ENCODE measurements around the gene MDH1. TPM values are rescaled to one million over a fixed set of nuclear protein-coding genes. Genes with fewer than 3 reads are reported as not detected.
"Not testable (repeated sequence)": the region's sequence is repeated elsewhere in the genome, so short reads cannot be mapped to it uniquely, and the experiment has no call there.

MDH1 gene
- total RNA-seq, result 186 and 197 TPM in 2 replicates

DNA sequence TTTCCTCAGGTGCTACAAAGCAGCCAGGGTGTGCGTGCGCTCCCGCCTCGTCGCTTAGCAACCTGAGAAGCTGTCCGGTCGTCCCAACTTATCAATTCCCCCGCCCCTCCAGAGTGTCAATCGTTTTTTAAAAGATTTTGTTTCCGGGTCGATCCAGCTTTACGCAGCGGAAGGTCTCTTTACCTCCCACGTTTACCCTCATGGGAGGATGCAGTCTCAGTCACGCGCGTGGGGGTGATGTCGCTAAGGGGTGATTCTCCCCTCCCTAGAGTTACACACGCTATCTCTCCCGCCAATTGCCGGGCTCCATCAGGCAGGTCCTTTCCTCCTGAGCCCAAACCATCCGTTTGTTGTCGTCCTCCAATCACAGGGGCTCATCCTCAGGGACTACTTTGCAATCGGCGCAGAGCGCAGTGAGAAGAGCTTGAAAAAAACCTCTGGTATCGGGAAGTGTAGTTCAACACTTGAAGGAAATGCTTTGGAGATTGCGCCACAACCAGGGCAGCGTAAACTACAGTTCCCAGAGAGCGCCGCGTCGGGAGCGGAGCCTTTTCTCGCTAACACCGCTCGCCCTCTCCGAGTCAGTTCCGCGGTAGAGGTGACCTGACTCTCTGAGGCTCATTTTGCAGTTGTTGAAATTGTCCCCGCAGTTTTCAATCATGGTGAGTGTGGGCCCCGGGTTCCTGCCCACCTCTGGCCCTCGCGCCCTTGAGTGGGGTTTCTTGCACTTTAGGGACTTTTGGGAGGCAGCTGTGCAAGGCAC lies at the start of gene MDH1, which contains the start of gene WDPCP:
Gene MDH1 (plus strand): TSS at position 579 of the 763 bp plus-strand sequence. CDS start 81 bp downstream, at position 660.
Gene WDPCP (minus strand): TSS at position 93 of the 763 bp plus-strand sequence. CDS start 206 bp downstream, outside the sequence.
- H3K4me1 Mint-ChIP-seq (ENCODE audit: low read depth), result peaks cover 38% of the 10 kb centered on the region
- H3K27ac Mint-ChIP-seq, result peak within 1 kb of the TSS; percentile 90
- no peaks in the 10 kb centered on the region for H3K27me3 Mint-ChIP-seq (ENCODE audit: insufficient read depth)
- H3K36me3 Mint-ChIP-seq (ENCODE audit: low read depth), result peaks cover 8% of the 10 kb centered on the region
- no peaks in the 10 kb centered on the region for H3K9me3 Mint-ChIP-seq
- peak; percentile 90 for DNase-seq (ENCODE audit: low spot score)
- peak within 1 kb of the TSS; percentile 97 for H3K4me3 Mint-ChIP-seq
- intact Hi-C loops (cut with micrococcal nuclease), result loop anchor here (1.0 to 10.0 kb wide), 17 partner anchors 253 to 1896 kb away; partner anchors contain the start of genes ACTR2, AFTPH, CCT4 and CEP68

DNA sequence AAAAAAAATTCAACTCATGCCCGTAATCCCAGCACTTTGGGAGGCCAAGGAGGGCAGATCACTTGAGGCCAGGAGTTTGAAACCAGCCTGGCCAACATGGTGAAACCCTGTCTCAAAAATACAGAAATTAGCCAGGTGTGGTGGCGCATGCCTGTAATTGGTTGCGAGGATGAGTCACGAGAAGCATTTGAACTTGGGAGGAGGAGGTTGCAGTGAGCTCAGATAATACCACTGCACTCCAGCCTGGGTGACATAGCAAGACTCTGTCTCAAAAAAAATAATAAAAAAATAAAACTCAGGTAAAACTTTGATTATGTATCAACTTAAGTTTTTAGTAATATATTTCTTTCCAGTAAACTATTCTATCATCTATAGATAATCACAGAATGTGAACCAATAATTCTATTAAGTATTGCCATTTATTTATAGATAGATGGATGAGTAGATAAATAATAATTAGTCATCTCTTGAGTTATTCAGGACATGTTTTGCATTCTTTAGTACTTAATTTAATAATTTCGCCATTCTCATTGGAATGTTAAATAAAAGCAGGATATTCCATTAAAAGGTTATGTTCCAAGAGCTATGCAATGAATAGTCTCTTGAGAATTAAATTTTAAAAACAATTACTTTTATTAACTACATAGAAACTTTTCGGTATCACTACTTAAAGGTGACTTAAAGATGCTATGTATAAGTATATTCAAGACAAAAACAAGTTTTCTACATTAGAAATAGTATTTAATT lies 49.2 kb upstream of the MDH1 start:
- DNase-seq (ENCODE audit: low spot score), result no peak
- Mint-ChIP-seq H3K4me1 (ENCODE audit: low read depth) (no peaks in the 10 kb centered on the region), H3K4me3 (no peak overlapping the region), H3K27ac (no peak overlapping the region), H3K36me3 (ENCODE audit: low read depth) (no peaks in the 10 kb centered on the region), H3K9me3 (no peaks in the 10 kb centered on the region), H3K27me3 (ENCODE audit: insufficient read depth) (no peaks in the 10 kb centered on the region)
- intact Hi-C loops (cut with micrococcal nuclease), result loop anchor here (5.0 kb wide), 1 partner anchor 1082 kb away; no protein-coding TSS in a partner anchor

DNA sequence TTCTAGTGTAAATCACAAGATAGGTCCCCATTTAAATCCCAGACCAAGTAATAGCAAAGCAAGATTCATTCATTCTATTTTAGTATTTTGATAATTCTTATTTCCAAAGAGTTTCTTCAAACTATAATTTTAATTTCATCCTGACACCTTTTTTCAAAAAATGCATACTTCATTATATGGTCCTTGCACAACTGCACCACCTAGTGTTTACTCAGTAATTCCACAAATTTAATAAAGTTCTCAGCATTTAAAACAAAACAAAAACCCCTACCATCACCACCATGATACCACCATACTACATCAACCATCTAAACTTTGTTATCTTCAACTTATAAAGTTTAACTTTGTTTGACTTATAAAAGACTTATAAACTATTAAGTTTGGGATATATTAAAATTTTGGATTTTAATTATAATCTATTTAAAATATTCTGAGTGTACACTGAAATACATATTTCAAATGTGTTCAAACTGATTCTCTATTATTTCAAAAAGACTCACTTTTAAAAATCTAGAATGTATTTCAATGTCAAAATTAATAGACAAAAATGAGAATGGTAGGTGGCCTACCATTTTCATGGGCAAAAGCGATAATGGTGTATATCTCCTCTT lies 44.6 kb upstream of the MDH1 start:
- Mint-ChIP-seq H3K27me3 (ENCODE audit: insufficient read depth) (no peaks in the 10 kb centered on the region), H3K36me3 (ENCODE audit: low read depth) (no peaks in the 10 kb centered on the region), H3K27ac (no peak overlapping the region), H3K9me3 (no peaks in the 10 kb centered on the region), H3K4me3 (no peak overlapping the region), H3K4me1 (ENCODE audit: low read depth) (no peaks in the 10 kb centered on the region)
- intact Hi-C loops (cut with micrococcal nuclease), result loop anchor here (5.0 kb wide), 1 partner anchor 1087 kb away; no protein-coding TSS in a partner anchor
- DNase-seq (ENCODE audit: low spot score), result no peak

DNA sequence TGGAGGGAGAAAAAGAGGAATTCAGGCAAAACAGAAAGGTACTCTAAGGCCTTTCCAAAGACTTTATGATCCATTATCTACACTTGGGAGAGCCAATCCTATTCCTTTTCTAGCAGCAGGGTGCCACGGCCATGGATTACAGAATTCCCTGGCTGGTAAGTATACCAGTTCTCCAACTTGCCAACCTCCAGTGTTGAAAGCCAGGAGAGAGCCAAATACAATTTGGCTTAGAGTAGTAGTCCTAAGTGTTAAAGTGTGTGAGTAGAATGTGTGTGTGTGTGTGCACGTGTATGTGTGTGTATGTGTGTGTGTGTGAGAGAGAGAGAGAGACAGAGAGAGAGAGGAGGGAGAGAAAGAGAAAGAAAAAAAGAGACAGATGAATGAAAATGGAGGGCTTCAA lies 43.7 kb upstream of the MDH1 start:
- peaks cover 2% of the 10 kb centered on the region for H3K36me3 Mint-ChIP-seq (ENCODE audit: low read depth)
- no peak overlapping the region for H3K4me3 Mint-ChIP-seq
- no peaks in the 10 kb centered on the region for H3K27me3 Mint-ChIP-seq (ENCODE audit: insufficient read depth)
- no peaks in the 10 kb centered on the region for H3K9me3 Mint-ChIP-seq
- no peak for DNase-seq (ENCODE audit: low spot score)
- no peaks in the 10 kb centered on the region for H3K4me1 Mint-ChIP-seq (ENCODE audit: low read depth)
- intact Hi-C loops (cut with micrococcal nuclease), result no loop called here
- no peak overlapping the region for H3K27ac Mint-ChIP-seq

DNA sequence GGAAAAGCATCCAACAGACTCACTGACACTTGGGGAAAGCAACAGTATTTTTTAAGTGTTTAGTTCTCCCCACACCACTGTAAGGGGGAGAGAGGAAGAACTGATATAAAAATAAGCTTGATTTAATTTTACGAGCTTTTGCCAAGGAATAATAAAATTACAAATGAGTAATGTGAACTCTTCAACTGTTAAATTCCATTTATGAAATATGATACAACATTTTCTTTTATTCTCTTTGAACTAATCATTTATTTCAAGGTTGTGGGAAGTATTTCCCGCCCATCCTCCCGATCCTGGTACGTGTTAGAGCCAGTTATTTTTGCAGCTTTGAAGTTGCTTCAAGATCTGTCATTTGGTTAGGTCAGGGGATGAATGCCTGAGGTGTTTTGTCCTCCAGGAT lies 35.7 kb upstream of the MDH1 start:
- H3K36me3 Mint-ChIP-seq (ENCODE audit: low read depth), result peaks cover 5% of the 10 kb centered on the region
- H3K4me1 Mint-ChIP-seq (ENCODE audit: low read depth), result no peaks in the 10 kb centered on the region
- peaks cover 15% of the 10 kb centered on the region for H3K9me3 Mint-ChIP-seq

DNA sequence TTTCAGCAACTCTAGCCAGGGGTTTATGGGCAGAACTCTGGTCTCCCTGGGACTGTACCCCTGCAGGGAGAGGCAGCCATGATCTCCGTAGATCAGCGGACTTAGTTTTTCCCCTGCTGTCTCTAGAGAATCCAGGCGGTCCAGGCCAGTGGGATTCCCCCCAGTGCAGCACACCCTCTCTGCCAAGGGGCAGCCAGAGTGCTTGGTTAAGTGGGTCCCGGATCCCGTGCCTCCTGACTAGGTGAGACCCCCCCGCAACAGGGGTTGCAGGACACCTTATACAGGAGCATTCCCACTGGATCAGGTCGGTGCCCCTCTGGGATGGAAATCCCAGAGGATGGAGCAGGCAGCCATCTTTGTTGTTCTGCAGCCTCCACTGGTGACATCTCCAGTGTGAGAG lies 33.5 kb upstream of the MDH1 start:
- Mint-ChIP-seq H3K27me3 (ENCODE audit: insufficient read depth) (no peaks in the 10 kb centered on the region), H3K4me3 (no peak overlapping the region), H3K27ac (no peak overlapping the region), H3K4me1 (ENCODE audit: low read depth) (no peaks in the 10 kb centered on the region), H3K36me3 (ENCODE audit: low read depth) (peaks cover 5% of the 10 kb centered on the region), H3K9me3 (peaks cover 29% of the 10 kb centered on the region)
- DNase-seq (ENCODE audit: low spot score), result no peak
- intact Hi-C loops (cut with micrococcal nuclease), result no loop called here

More for the DNA sequence above, 35.7 kb upstream of the MDH1 start:
- no peak for DNase-seq (ENCODE audit: low spot score)
- intact Hi-C loops (cut with micrococcal nuclease), result no loop called here
- Mint-ChIP-seq H3K27ac (no peak overlapping the region), H3K27me3 (ENCODE audit: insufficient read depth) (no peaks in the 10 kb centered on the region), H3K4me3 (no peak overlapping the region)

DNA sequence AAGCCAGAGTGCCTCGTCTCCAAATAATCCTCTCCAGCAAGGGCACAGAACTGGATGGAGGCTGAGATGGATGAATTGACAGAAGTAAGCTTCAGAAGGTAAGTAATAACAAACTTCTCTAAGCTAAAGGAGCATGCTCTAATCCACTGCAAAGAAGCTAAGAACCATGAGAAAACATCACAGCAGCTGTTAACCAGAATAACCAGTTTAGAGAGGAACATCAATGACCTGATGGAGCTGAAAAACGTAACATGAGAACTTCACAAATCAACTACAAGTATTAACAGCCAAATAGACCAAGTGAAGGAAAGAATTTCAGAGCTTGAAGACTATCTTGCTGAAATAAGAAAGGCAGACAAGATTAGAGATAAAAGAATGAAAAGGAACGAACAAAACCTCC lies 32.8 kb upstream of the MDH1 start:
- Mint-ChIP-seq H3K4me3 (no peak overlapping the region), H3K36me3 (ENCODE audit: low read depth) (peaks cover 5% of the 10 kb centered on the region), H3K27me3 (ENCODE audit: insufficient read depth) (no peaks in the 10 kb centered on the region), H3K9me3 (peaks cover 36% of the 10 kb centered on the region), H3K27ac (no peak overlapping the region), H3K4me1 (ENCODE audit: low read depth) (no peaks in the 10 kb centered on the region)
- no peak for DNase-seq (ENCODE audit: low spot score)
- intact Hi-C loops (cut with micrococcal nuclease), result no loop called here

DNA sequence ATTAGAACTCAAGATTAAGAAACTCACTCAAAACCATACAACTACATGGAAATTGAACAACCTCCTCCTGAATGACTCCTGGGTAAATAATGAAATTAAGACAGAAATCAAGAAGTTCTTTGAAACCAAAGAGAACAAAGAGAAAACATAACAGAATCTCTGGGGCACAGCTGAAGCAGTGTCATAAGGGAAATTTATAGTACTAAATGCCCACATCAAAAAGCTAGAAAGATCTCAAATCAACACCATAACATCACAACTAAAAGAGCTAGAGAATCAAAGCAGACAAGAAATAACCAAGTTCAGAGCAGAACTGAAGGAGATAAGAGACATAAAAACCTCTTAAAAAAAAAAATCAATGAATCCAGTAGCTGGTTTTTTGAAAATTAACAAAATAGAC lies 30.9 kb upstream of the MDH1 start:
- H3K4me3 Mint-ChIP-seq; H3K27ac Mint-ChIP-seq; DNase-seq (ENCODE audit: low spot score); H3K4me1 Mint-ChIP-seq (ENCODE audit: low read depth); H3K27me3 Mint-ChIP-seq (ENCODE audit: insufficient read depth); intact Hi-C loops (cut with micrococcal nuclease); H3K36me3 Mint-ChIP-seq (ENCODE audit: low read depth): not testable (repeated sequence)
- H3K9me3 Mint-ChIP-seq, result peaks cover 39% of the 10 kb centered on the region

DNA sequence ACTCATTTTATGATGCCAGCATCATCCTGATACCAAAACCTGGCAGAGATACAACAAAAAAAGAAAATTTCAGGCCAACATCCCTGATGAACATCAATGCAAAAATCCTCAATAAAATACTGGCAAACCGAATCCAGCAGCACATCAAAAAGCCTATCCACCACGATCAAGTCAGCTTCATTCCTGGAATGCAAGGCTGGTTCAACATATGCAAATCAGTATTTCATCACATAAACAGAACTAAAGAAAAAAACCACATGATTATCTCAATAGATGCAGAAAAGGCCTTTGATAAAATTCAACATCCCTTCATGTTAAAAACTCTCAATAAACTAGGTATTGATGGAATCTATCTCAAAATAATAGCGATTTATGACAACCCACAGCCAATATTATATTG lies 29.8 kb upstream of the MDH1 start:
- H3K27ac Mint-ChIP-seq; H3K4me3 Mint-ChIP-seq; H3K27me3 Mint-ChIP-seq (ENCODE audit: insufficient read depth); H3K36me3 Mint-ChIP-seq (ENCODE audit: low read depth); intact Hi-C loops (cut with micrococcal nuclease); DNase-seq (ENCODE audit: low spot score); H3K4me1 Mint-ChIP-seq (ENCODE audit: low read depth): not testable (repeated sequence)
- H3K9me3 Mint-ChIP-seq, result peaks cover 39% of the 10 kb centered on the region

DNA sequence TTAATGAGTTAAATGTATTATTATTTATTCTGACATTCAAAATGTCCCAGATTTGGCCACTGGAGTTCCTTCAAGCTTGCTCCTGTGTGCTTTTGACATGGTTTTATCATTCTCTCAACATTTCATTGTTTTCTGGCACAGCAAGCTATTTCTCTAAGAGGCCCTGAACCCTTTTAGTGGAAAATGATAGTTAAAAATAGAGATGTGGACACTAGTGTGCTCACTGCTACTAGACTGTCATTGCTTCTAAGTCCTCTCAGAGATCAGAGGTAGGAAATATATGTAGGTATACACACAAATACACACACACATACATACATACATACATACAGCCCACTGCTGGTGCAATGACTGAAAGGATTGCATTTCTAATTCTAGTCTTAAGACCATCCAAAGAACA lies 26.0 kb upstream of the MDH1 start:
- Mint-ChIP-seq H3K4me1 (ENCODE audit: low read depth) (no peaks in the 10 kb centered on the region), H3K4me3 (no peak overlapping the region), H3K27me3 (ENCODE audit: insufficient read depth) (no peaks in the 10 kb centered on the region), H3K36me3 (ENCODE audit: low read depth) (peaks cover 3% of the 10 kb centered on the region), H3K27ac (no peak overlapping the region), H3K9me3 (peaks cover 45% of the 10 kb centered on the region)
- DNase-seq (ENCODE audit: low spot score), result no peak
- intact Hi-C loops (cut with micrococcal nuclease), result no loop called here

DNA sequence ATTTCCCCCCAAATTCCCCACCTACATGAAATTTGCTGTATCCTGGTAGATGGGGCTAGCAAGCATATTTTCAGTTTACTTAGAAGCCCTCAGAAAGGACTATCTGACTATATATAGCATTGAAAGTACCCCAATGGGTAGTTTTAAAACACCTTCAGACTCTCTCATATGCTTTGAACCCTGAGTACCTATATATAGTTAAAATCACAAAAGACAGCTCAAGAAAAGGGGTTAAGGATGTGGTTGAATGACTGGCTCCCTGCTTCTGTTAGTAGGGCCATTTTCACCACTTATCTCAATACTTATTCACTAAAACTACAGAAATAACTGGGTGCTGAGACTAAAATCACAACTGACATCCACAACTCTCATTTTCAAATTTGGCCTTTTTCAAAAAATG lies 19.0 kb upstream of the MDH1 start:
- no peak overlapping the region for H3K27ac Mint-ChIP-seq
- no peaks in the 10 kb centered on the region for H3K36me3 Mint-ChIP-seq (ENCODE audit: low read depth)
- no peaks in the 10 kb centered on the region for H3K27me3 Mint-ChIP-seq (ENCODE audit: insufficient read depth)
- H3K4me1 Mint-ChIP-seq (ENCODE audit: low read depth), result no peaks in the 10 kb centered on the region
- peaks cover 39% of the 10 kb centered on the region for H3K9me3 Mint-ChIP-seq
- H3K4me3 Mint-ChIP-seq, result no peak overlapping the region
- DNase-seq (ENCODE audit: low spot score), result no peak
- intact Hi-C loops (cut with micrococcal nuclease), result no loop called here

DNA sequence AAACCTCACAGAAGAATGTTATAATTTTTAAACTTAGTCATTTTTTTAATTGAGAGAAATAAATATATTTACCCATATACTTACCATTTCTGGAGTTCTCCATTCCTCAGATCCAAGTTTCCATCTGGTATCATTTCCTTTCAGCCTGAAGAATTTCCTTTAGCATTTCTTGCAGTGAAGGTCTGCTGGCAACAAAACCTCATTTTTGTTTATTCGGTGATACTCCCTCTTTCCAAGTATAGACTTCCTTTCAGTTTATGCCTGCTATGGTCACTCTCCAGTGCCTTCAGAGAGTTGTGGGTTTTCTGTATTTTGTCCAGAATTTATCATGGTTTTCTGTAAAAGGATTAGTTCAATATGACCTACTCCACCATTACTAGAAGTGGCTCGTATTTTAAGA lies 17.5 kb upstream of the MDH1 start:
- Mint-ChIP-seq H3K36me3 (ENCODE audit: low read depth) (no peaks in the 10 kb centered on the region), H3K4me1 (ENCODE audit: low read depth) (no peaks in the 10 kb centered on the region), H3K27ac (no peak overlapping the region), H3K9me3 (peaks cover 32% of the 10 kb centered on the region), H3K4me3 (no peak overlapping the region), H3K27me3 (ENCODE audit: insufficient read depth) (no peaks in the 10 kb centered on the region)
- intact Hi-C loops (cut with micrococcal nuclease), result no loop called here
- no peak for DNase-seq (ENCODE audit: low spot score)

DNA sequence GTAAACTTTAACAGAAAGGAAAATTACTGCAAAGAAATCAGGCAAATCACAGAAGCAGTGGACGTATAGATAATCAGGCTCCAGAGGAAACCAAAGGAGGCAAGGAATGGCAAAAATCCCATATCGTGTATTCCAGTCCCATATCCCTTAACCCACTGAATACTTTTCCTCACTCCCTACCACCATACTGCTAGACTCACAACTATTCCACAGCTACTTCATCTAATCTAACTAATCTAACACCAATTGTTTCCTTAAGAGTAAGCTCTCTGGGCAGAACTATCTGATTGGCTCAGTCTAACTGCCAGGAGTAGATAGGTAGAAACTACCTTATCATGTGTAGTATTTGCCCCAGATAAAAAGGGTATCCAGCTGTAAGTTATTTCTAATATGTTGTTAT lies 16.8 kb upstream of the MDH1 start:
- no peaks in the 10 kb centered on the region for H3K36me3 Mint-ChIP-seq (ENCODE audit: low read depth)
- H3K4me3 Mint-ChIP-seq, result no peak overlapping the region

More for the DNA sequence above, 16.8 kb upstream of the MDH1 start:
- intact Hi-C loops (cut with micrococcal nuclease), result no loop called here
- peaks cover 29% of the 10 kb centered on the region for H3K9me3 Mint-ChIP-seq
- no peaks in the 10 kb centered on the region for H3K4me1 Mint-ChIP-seq (ENCODE audit: low read depth)
- no peak overlapping the region for H3K27ac Mint-ChIP-seq
- H3K27me3 Mint-ChIP-seq (ENCODE audit: insufficient read depth), result no peaks in the 10 kb centered on the region
- no peak for DNase-seq (ENCODE audit: low spot score)

All from activated T-helper 1 cell treated with anti-CD3 and anti-CD28 coated beads, Interleukin-12 subunit alpha, Interleukin-12 subunit beta, Interleukin-2, Interleukin-4 antibody, amounts not matched to agents 30 ng/mL and 10 ng/mL and 1 ng/mL, durations not matched to agents 14 hours and 24 hours and 36 hours (primary cell).